OCI-LY7 (cell line): ENCODE measurements around the gene ADAMTS8. TPM values are rescaled to one million over a fixed set of nuclear protein-coding genes. Genes with fewer than 3 reads are reported as not detected.

Source experiments
- BruUV-seq: library from RNA; stranded (reverse); fragments of 400-500 nt; replicated peaks from 2 replicates; lab custom pipeline; 2021; lab: Mats Ljungman, UMichigan
- CTCF ChIA-PET: fragments of 300-600 bp; sonication (Branson Sonifier 250); formaldehyde crosslinking; loops from one replicate; lab custom pipeline; 2022; ENCODE audit warnings: antibody characterized with exemption; ENCODE audit not compliant: unreplicated experiment; lab: Charles Lee
- POLR2A ChIA-PET: fragments of 300-600 bp; sonication (Branson Sonifier 250); formaldehyde crosslinking; loops from one replicate; lab custom pipeline; 2022; ENCODE audit warnings: antibody characterized with exemption; lab: Charles Lee
- DNase-seq: peaks from one replicate; pipeline ENCODE4 v3.0.0-alpha.2; 2015; ENCODE audit warnings: low spot score
- H2AFZ ChIP-seq: fragments of 200-600 bp; sonication (generic), shearing (Covaris generic); 2 replicates; pipeline ENCODE4 v1.6.1; 2014; ENCODE audit warnings: mild to moderate bottlenecking, antibody characterized with exemption, low read length, moderate library complexity
- H3K27ac ChIP-seq: fragments of 200-600 bp; sonication (generic); 2 replicates; pipeline ENCODE4 v1.5.1; 2014; ENCODE audit warnings: mixed run types, low read depth, mild to moderate bottlenecking, moderate library complexity, low read length, inconsistent platforms; ENCODE audit not compliant: poor library complexity, severe bottlenecking
- H3K36me3 ChIP-seq: fragments of 200-600 bp; sonication (generic); 2 replicates; pipeline ENCODE4 v1.6.1; 2014; ENCODE audit warnings: mild to moderate bottlenecking, antibody characterized with exemption, low read length, moderate library complexity, mixed read lengths; ENCODE audit not compliant: insufficient read depth
- H3K4me1 ChIP-seq: fragments of 200-600 bp; sonication (generic); 2 replicates; pipeline ENCODE4 v1.5.1; 2014; ENCODE audit warnings: mild to moderate bottlenecking, low read length; ENCODE audit not compliant: insufficient read depth, poor library complexity, severe bottlenecking
- H3K4me2 ChIP-seq: fragments of 200-600 bp; sonication (generic); 2 replicates; pipeline ENCODE4 v1.6.1; 2014; ENCODE audit warnings: mild to moderate bottlenecking, low read length
- H3K4me3 ChIP-seq: fragments of 200-600 bp; sonication (generic); 2 replicates; pipeline ENCODE4 v1.5.1; 2014; ENCODE audit warnings: mild to moderate bottlenecking, low read depth, low read length; ENCODE audit not compliant: poor library complexity, severe bottlenecking
- H3K79me2 ChIP-seq: fragments of 200-600 bp; sonication (generic); 2 replicates; pipeline ENCODE4 v1.6.1; 2016; ENCODE audit warnings: low read depth, mild to moderate bottlenecking, low read length, moderate library complexity, mixed read lengths; ENCODE audit not compliant: insufficient read depth
- H3K9me2 ChIP-seq: fragments of 200-600 bp; sonication (generic); 2 replicates; pipeline ENCODE4 v1.6.1; 2016; ENCODE audit warnings: mild to moderate bottlenecking, low read length, mixed read lengths; ENCODE audit not compliant: insufficient read depth
- H3K9me3 ChIP-seq: fragments of 200-600 bp; sonication (generic); 2 replicates; pipeline ENCODE4 v1.6.1; 2014; ENCODE audit warnings: mild to moderate bottlenecking, mixed run types, low read length, mixed read lengths
- H4K20me1 ChIP-seq: fragments of 200-600 bp; sonication (generic); 2 replicates; pipeline ENCODE4 v1.6.1; 2014; ENCODE audit warnings: mild to moderate bottlenecking, antibody characterized with exemption, low read length, moderate library complexity, mixed read lengths; ENCODE audit not compliant: insufficient read depth
- CTCF ChIP-seq: fragments of 200-600 bp; sonication (generic); conservative IDR thresholded peaks from 2 replicates; pipeline ENCODE4 v1.5.1; 2014; ENCODE audit warnings: mild to moderate bottlenecking, antibody characterized with exemption, low read length, moderate library complexity, mixed read lengths
- EZH2phosphoT487 ChIP-seq: fragments of 200-600 bp; sonication (generic); IDR thresholded peaks from 2 replicates; pipeline ENCODE4 v1.6.1; 2018; ENCODE audit warnings: low read depth, borderline replicate concordance, mild to moderate bottlenecking, mixed run types, antibody characterized with exemption, low read length, moderate library complexity, mixed read lengths
- intact Hi-C: fragments of 100-400 bp; cut with micrococcal nuclease; formaldehyde crosslinking; loops from one replicate; pipeline ENCODE4 v1.10.0; 2022; ENCODE audit not compliant: unreplicated experiment
- total RNA-seq, 2 experiments: library from RNA; depleted of rRNA in 1 of 2; stranded (reverse); fragments of >200 nt in 1 of 2; shearing (Covaris generic) in 1 of 2; gene quantifications; 2 replicates each; pipeline ENCODE4 v1.2.3, GENCODE V29; 2014 to 2022

Gene ADAMTS8
- total RNA-seq, 2 experiments from 2014 or later, result not detected

GRCh38 chr11:130421199-130421585, 7.2 kb downstream of the ADAMTS8 start:
- intact Hi-C loops, result no loop called here
- CTCF ChIA-PET, result no interaction called here

GRCh38 chr11:130420478-130421198, 7.8 kb downstream of the ADAMTS8 start:
- CTCF ChIA-PET, result no interaction called here
- no peak overlapping the region for H3K27ac ChIP-seq
- H3K9me2 ChIP-seq, result no peaks in the 10 kb centered on the region

More at GRCh38 chr11:130421199-130421585, 7.2 kb downstream of the ADAMTS8 start:
- POLR2A ChIA-PET, result no interaction called here
- H2AFZ ChIP-seq, result no peak overlapping the region
- no TSS peak for BruUV-seq
- no peaks in the 10 kb centered on the region for H3K4me1 ChIP-seq
- no peaks in the 10 kb centered on the region for H3K36me3 ChIP-seq
- no peak overlapping the region for H3K4me3 ChIP-seq
- no peaks in the 10 kb centered on the region for H3K9me2 ChIP-seq
- TF ChIP-seq CTCF, result no peak
- TF ChIP-seq EZH2phosphoT487, result no peak
- no peaks in the 10 kb centered on the region for H4K20me1 ChIP-seq
- H3K9me3 ChIP-seq, result no peaks in the 10 kb centered on the region
- H3K4me2 ChIP-seq, result no peak overlapping the region
- no peaks in the 10 kb centered on the region for H3K79me2 ChIP-seq
- DNase-seq, result no peak
- no peak overlapping the region for H3K27ac ChIP-seq

More at GRCh38 chr11:130420478-130421198, 7.8 kb downstream of the ADAMTS8 start:
- POLR2A ChIA-PET, result no interaction called here
- Histone ChIP-seq H4K20me1 (no peaks in the 10 kb centered on the region), H2AFZ (no peak overlapping the region), H3K79me2 (no peaks in the 10 kb centered on the region), H3K4me3 (no peak overlapping the region), H3K9me3 (no peaks in the 10 kb centered on the region), H3K4me1 (no peaks in the 10 kb centered on the region), H3K36me3 (no peaks in the 10 kb centered on the region), H3K4me2 (no peak overlapping the region)
- no peak for DNase-seq
- intact Hi-C loops, result no loop called here
- no TSS peak for BruUV-seq
- TF ChIP-seq EZH2phosphoT487 (no peak), CTCF (no peak)
